Activated CD8-positive, alpha-beta memory T cell treated with anti-CD3 and anti-CD28 coated beads, Interleukin-2, amount 50 U/mL, for 24 hours (primary cell): Measurements from ENCODE around the gene CPNE9.

Experiments
- DNase-seq: peaks from one replicate; pipeline ENCODE4 v3.0.0-alpha.2; 2020; ENCODE audit errors: extremely low read depth

Gene CPNE9

GRCh38 chr3:9686703-9687102 lies 16.9 kb upstream of the CPNE9 start:
- no peak for DNase-seq

GRCh38 chr3:9687514-9687913 lies 16.1 kb upstream of the CPNE9 start:
- no peak for DNase-seq

- DNase-seq, result no peak
Observed at GRCh38 chr3:9688961-9689360, 14.7 kb upstream of the CPNE9 start.

- no peak for DNase-seq
Observed at GRCh38 chr3:9689757-9690156, 13.9 kb upstream of the CPNE9 start.

GRCh38 chr3:9690451-9691450 lies 12.9 kb upstream of the CPNE9 start:
- DNase-seq, result no peak

- DNase-seq, result no peak
Observed at GRCh38 chr3:9691636-9692035, 12.0 kb upstream of the CPNE9 start.

- no peak for DNase-seq
Observed at GRCh38 chr3:9692416-9692815, 11.2 kb upstream of the CPNE9 start.

- DNase-seq, result no peak
Observed at GRCh38 chr3:9695345-9695744, 8.3 kb upstream of the CPNE9 start.

GRCh38 chr3:9695746-9696145 lies 7.9 kb upstream of the CPNE9 start:
- DNase-seq, result no peak

GRCh38 chr3:9696480-9697220 lies 7.0 kb upstream of the CPNE9 start:
- no peak for DNase-seq

- no peak for DNase-seq
Observed at GRCh38 chr3:9697892-9698291, 5.7 kb upstream of the CPNE9 start.

GRCh38 chr3:9698293-9698692 lies 5.3 kb upstream of the CPNE9 start:
- no peak for DNase-seq

- DNase-seq, result no peak
Observed at GRCh38 chr3:9700536-9700935, 3.1 kb upstream of the CPNE9 start.

GRCh38 chr3:9701006-9701405 lies 2.6 kb upstream of the CPNE9 start:
- no peak for DNase-seq

- DNase-seq, result no peak
Observed at GRCh38 chr3:9701711-9702110, 1.9 kb upstream of the CPNE9 start.

- DNase-seq, result no peak
Observed at GRCh38 chr3:9703240-9703639, 393 bp upstream of the CPNE9 start.

- DNase-seq, result no peak
Observed at GRCh38 chr3:9704347-9705322, 1.0 kb downstream of the CPNE9 start.

GRCh38 chr3:9710174-9710739 lies 6.6 kb downstream of the CPNE9 start:
- no peak for DNase-seq

GRCh38 chr3:9712415-9712814 lies 8.8 kb downstream of the CPNE9 start:
- no peak for DNase-seq

- DNase-seq, result no peak
Observed at GRCh38 chr3:9713142-9713541, 9.5 kb downstream of the CPNE9 start.

GRCh38 chr3:9715136-9715535 lies 11.5 kb downstream of the CPNE9 start:
- DNase-seq, result no peak
